IPS-18a (cell line): Measurements from ENCODE around the gene ADH4.
"Not testable (repeated sequence)": the region's sequence is repeated elsewhere in the genome, so short reads cannot be mapped to it uniquely, and the experiment has no call there.

Experiments
- H3K27ac ChIP-seq: one replicate; pipeline ENCODE4 v1.5.1; 2013; ENCODE audit warnings: low read length
- H3K27me3 ChIP-seq: one replicate; pipeline ENCODE4 v1.6.1; 2013; ENCODE audit warnings: mild to moderate bottlenecking, low read length; ENCODE audit not compliant: control insufficient read depth, insufficient read depth
- H3K36me3 ChIP-seq: one replicate; pipeline ENCODE4 v1.6.1; 2013; ENCODE audit warnings: low read depth, low read length; ENCODE audit not compliant: control insufficient read depth
- H3K4me1 ChIP-seq: one replicate; pipeline ENCODE4 v1.6.1; 2013; ENCODE audit warnings: low read depth, low read length; ENCODE audit not compliant: control insufficient read depth
- H3K4me3 ChIP-seq: one replicate; pipeline ENCODE4 v1.5.1; 2013; ENCODE audit warnings: low read length
- H3K9ac ChIP-seq: one replicate; pipeline ENCODE4 v1.6.1; 2013; ENCODE audit warnings: mild to moderate bottlenecking, low read length, moderate library complexity
- H3K9me3 ChIP-seq: one replicate; pipeline ENCODE4 v1.6.1; 2013; ENCODE audit warnings: low read depth, low read length; ENCODE audit not compliant: control insufficient read depth

ADH4 gene

GRCh38 chr4:99144070-99144469, at the start of gene ADH4:
Gene ADH4, minus strand, starts transcription at chr4:99144297. Its CDS starts 75 bp downstream, at chr4:99144222.
- no peaks in the 10 kb centered on the region for H3K9me3 ChIP-seq
- no peaks in the 10 kb centered on the region for H3K36me3 ChIP-seq
- H3K27me3 ChIP-seq: no peaks in the 10 kb centered on the region
- H3K9ac ChIP-seq: no peak within 1 kb of the TSS
- H3K4me1 ChIP-seq: no peaks in the 10 kb centered on the region
- no peak within 1 kb of the TSS for H3K27ac ChIP-seq
- no peak within 1 kb of the TSS for H3K4me3 ChIP-seq

DNA sequence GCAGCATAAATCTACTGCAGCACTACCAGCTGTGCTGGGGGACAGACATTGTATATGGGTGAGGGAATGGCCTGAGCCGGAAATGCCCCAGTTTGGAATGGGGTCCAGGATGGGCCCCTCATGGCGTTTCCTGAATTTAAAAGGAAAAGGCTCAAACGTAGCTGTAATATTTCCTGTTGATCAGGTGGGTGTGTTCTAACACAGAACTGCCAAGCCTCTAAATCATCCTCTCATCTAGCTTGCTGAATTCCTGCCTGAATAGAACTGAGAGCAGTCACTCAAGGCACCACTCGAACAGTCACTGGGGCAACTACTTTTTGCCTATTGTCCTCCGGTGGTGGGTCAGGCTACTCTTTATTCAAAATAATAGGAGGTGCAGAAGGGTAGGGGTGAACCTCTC, 46.2 kb upstream of the ADH4 start:
- Histone ChIP-seq H3K27me3 (no peaks in the 10 kb centered on the region), H3K9me3 (peaks cover 3% of the 10 kb centered on the region), H3K4me3 (no peak overlapping the region), H3K4me1 (no peaks in the 10 kb centered on the region), H3K27ac (no peak overlapping the region), H3K36me3 (no peaks in the 10 kb centered on the region), H3K9ac (no peak overlapping the region)

DNA sequence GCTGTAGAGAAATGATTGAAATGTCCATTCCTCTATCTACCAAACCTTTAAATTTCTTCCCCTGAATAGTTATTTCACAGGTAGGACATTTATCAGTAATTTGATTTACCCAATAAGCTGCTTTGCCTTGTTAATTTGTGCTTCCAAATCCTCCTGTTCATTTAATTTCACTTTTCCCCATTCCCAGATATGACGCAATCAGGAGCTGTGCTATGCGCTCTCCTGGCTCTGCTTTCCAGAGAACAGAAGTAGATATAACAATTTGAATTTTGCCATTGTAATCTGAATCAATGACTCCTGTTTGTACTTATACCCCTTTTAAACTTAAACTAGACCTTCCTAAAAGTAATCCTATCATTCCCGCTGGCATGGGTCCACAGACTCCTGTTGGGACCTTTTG, 45.8 kb upstream of the ADH4 start:
- not testable (repeated sequence) for H3K4me1 ChIP-seq, H3K27ac ChIP-seq

DNA sequence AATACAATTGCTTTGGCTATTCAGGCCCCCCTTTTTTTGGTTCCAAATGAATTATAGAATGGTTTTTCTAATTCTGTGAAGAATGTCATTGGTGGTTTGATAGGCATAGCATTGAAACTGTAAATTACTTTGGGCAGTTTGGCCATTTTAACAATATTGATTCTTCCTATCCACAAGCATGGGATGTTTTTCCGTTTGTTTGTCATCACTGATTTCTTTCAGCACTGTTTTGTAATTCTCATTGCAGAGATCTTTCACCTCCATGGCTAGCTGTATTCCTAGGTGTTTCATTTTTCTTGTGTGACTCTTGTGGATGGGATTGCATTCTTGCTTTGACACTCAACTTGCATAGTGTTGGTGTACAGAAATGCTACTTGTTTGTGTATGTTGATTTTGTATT, 41.9 kb upstream of the ADH4 start:
- H3K4me1 ChIP-seq: no peaks in the 10 kb centered on the region
- H3K27me3 ChIP-seq: no peaks in the 10 kb centered on the region
- no peak overlapping the region for H3K4me3 ChIP-seq
- peaks cover 6% of the 10 kb centered on the region for H3K9me3 ChIP-seq
- H3K36me3 ChIP-seq: no peaks in the 10 kb centered on the region
- H3K27ac ChIP-seq: no peak overlapping the region
- H3K9ac ChIP-seq: no peak overlapping the region

More for the DNA sequence above, 45.8 kb upstream of the ADH4 start:
- not testable (repeated sequence) for H3K27me3 ChIP-seq, H3K9me3 ChIP-seq, H3K36me3 ChIP-seq, H3K9ac ChIP-seq, H3K4me3 ChIP-seq

DNA sequence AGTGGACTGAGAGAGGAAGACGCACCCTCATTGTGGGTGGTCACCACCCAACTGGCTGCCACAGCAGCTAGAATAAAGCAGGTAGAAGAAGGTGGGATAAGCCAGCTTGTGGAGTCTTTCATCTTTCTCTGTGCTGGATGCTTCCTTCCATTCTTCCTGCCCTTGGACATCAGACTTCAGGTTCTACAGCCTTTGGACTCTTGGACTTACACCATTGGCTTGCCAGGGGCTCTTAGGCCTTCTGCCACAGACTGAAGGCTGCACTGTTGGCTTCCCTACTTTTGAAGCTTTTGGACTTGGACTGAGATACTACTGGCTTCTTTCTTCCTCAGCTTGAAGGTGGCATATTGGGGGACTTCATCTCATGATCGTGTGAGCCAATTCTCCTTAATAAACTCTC, 41.5 kb upstream of the ADH4 start:
- no peak overlapping the region for H3K27ac ChIP-seq
- no peak overlapping the region for H3K9ac ChIP-seq
- peaks cover 6% of the 10 kb centered on the region for H3K9me3 ChIP-seq
- no peak overlapping the region for H3K4me3 ChIP-seq
- no peaks in the 10 kb centered on the region for H3K27me3 ChIP-seq
- H3K36me3 ChIP-seq: no peaks in the 10 kb centered on the region
- H3K4me1 ChIP-seq: no peaks in the 10 kb centered on the region

DNA sequence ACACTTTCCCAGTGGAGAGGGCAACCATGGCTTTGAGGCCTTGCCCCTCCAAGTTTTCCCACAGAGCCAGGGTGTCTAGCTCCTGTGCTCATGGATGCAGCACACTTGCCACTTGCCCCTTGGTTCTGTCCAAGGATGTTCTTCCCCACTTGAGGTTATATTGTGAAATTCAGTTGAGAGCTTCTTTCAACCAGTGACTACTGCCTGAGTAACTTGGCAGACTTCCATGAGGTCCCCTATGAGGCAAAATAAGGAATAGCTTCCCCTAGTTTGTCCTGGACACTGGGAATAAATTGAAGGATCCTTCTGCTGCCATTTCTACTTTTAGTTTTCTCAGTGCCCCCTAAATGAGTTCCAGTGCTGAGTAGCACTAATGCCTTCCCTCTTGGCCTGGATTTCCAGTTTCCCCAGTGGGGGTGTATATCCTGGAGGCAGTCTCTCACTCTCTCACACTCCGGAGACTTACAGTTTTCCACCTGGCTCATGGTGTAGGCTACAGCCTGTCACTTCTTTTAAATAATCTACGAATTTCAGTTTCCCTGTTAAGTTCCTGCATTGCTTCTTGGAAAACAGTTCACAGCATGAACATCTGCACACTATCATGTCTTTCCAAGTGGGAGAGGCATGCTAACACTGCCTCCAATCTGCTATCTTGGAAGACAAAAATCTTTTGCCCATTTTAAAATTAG, 36.4 kb upstream of the ADH4 start:
- Histone ChIP-seq H3K9ac (no peak overlapping the region), H3K9me3 (peaks cover 3% of the 10 kb centered on the region), H3K27ac (no peak overlapping the region), H3K4me3 (no peak overlapping the region), H3K27me3 (no peaks in the 10 kb centered on the region), H3K4me1 (no peaks in the 10 kb centered on the region), H3K36me3 (no peaks in the 10 kb centered on the region)

DNA sequence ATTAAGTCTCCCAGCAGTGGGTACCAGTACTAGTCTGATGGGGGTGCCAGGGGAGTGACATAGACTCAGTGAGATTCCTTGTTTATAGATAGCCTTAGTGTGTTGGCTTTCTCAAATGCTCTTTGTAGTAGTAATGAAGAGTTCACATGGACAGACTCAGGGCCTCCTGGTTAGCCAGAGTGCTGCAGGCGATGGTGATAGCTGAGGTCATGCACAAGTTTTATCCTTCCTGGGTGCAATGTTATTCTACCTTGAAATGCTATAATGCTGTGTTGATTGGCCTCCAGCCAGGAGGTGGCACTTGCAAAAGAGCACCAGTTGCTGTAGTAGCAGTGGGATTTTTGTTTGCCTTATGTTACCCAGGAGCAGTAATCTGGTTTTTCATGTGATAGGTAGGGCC, 35.5 kb upstream of the ADH4 start:
- H3K27me3 ChIP-seq: no peaks in the 10 kb centered on the region
- H3K9me3 ChIP-seq: peaks cover 2% of the 10 kb centered on the region
- no peak overlapping the region for H3K4me3 ChIP-seq
- no peak overlapping the region for H3K9ac ChIP-seq
- H3K4me1 ChIP-seq: no peaks in the 10 kb centered on the region
- no peaks in the 10 kb centered on the region for H3K36me3 ChIP-seq
- H3K27ac ChIP-seq: no peak overlapping the region

DNA sequence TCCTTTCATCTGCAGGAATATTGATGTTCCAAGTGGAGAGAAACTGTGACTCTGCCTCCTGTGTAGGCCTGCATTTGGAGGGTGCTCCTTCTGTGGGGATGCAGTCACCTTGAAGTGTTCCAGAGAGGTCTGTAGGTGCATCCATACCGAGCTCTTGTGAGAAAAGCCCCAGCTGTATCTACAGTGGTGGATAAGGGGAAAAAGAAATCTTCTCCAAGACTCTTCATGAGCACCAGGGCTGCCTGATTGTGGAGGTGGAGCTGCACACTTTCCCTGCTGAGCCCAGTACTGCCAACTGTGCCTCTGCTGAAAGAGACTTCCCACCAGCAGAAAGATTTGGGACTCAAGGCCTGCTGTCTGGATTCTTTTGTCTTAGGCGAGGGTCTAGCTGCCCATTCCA, 35.1 kb upstream of the ADH4 start:
- H3K36me3 ChIP-seq: no peaks in the 10 kb centered on the region
- H3K4me3 ChIP-seq: no peak overlapping the region
- no peaks in the 10 kb centered on the region for H3K4me1 ChIP-seq
- H3K9me3 ChIP-seq: no peaks in the 10 kb centered on the region
- H3K27ac ChIP-seq: no peak overlapping the region
- no peak overlapping the region for H3K9ac ChIP-seq
- no peaks in the 10 kb centered on the region for H3K27me3 ChIP-seq

GRCh38 chr4:99166544-99166943, 22.4 kb upstream of the ADH4 start:
- H3K27ac ChIP-seq: no peak overlapping the region
- H3K9ac ChIP-seq: no peak overlapping the region
- no peaks in the 10 kb centered on the region for H3K27me3 ChIP-seq
- H3K36me3 ChIP-seq: no peaks in the 10 kb centered on the region
- H3K4me3 ChIP-seq: no peak overlapping the region
- H3K4me1 ChIP-seq: no peaks in the 10 kb centered on the region
- H3K9me3 ChIP-seq: no peaks in the 10 kb centered on the region

- no peaks in the 10 kb centered on the region for H3K9me3 ChIP-seq
- no peaks in the 10 kb centered on the region for H3K27me3 ChIP-seq
- no peaks in the 10 kb centered on the region for H3K36me3 ChIP-seq
- no peak overlapping the region for H3K27ac ChIP-seq
- H3K9ac ChIP-seq: no peak overlapping the region
- H3K4me3 ChIP-seq: no peak overlapping the region
- no peaks in the 10 kb centered on the region for H3K4me1 ChIP-seq
Measured at GRCh38 chr4:99165978-99166377, 21.9 kb upstream of the ADH4 start.

DNA sequence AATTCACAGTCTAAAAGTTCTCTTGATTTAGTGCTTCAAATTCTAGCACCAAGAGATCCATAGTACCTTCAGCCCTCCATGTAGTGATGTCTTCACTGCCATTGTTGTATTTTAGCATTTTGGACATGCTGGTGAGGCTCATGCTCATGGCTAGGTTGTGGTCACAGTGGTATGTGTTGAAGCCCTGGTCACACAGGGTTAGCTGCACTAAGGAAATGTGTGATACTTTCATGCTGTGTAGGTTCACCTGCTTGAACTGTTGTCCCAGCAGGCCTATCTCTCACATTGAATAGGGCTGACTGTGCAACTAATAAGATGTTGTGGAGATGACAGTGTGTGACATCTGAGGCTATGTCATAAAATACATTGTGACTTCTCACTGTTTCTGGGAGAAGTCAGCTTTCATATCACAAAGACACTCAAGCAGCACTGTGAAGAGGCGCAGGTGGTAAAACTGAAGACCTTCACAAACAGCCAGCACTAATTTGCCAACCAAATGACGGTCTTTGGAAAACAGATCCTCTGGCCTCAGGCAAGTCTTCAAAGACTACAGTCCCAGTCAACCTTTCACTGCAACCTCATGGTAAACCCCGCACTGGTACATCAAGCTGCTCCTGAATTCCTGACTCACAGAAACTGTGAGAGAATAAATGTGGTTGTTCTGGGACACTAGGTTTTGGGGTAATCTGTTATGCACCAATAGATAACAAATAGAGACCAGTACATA, 17.4 kb upstream of the ADH4 start:
- Histone ChIP-seq H3K27ac (no peak overlapping the region), H3K9me3 (no peaks in the 10 kb centered on the region), H3K9ac (no peak overlapping the region), H3K4me3 (no peak overlapping the region), H3K27me3 (no peaks in the 10 kb centered on the region), H3K4me1 (no peaks in the 10 kb centered on the region), H3K36me3 (no peaks in the 10 kb centered on the region)

DNA sequence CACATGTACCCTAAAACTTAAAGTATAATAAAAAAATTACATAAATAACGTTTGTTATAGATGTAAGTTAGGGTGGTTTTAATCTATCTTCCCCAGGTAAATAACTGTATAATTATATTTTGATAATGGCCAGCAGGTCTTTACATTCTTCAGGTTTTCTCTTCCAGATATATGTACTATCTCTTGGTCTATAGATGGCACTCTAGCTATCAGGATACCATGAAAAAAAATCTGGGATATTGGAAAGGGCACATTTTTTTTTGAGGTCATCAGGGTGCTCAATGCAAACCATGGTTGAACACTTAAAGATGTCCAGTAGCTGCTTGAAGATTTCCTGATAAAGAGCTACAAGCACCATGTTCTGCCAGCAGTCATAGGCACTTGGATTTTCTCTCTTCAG, 15.6 kb upstream of the ADH4 start:
- no peak overlapping the region for H3K4me3 ChIP-seq
- no peak overlapping the region for H3K9ac ChIP-seq
- H3K9me3 ChIP-seq: no peaks in the 10 kb centered on the region
- no peaks in the 10 kb centered on the region for H3K36me3 ChIP-seq
- no peak overlapping the region for H3K27ac ChIP-seq
- H3K27me3 ChIP-seq: no peaks in the 10 kb centered on the region
- no peaks in the 10 kb centered on the region for H3K4me1 ChIP-seq
